Measurements from ENCODE around the gene SLC2A10. TPM values are rescaled to one million over a fixed set of nuclear protein-coding genes. Genes with fewer than 3 reads are reported as not detected.
A peak's percentile ranks its signal among the peaks of the same experiment; 100 is the strongest.

Gene SLC2A10
- total RNA-seq, 4 donors from 2014 or later = 3.1 to 6.7 (median 5.4) TPM

DNA sequence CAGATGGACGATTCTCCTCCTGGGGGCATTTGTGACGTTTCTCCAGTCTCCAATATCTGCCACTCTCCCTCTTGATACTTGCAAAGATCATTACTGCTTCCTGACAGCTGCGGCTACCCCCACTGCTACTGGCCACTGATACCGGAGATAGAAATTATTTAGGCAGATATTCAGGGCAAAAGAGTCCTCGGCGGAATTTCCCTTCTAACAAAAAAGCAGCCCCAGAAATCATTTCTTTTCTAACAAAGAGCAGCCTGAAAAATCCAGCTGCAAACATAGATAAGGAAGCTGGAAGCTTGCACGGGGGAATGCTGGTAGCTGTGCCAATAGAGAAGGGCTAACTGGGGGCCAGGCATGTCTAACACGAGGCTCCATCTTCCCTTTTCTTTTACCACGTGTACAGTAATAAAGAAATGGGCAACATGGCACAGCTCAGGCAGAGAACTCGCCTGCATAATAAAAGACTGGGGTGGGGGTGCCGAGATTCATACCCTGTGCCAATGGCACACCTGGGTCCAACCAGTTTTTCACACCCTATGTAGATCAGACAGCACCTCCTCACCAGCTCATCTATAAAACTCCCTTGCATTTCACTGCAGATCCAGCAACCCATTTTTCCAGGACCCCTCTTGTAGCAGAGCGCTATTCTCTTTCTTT lies 26.3 kb upstream of the SLC2A10 start:
- TF ChIP-seq, protein P1, sequence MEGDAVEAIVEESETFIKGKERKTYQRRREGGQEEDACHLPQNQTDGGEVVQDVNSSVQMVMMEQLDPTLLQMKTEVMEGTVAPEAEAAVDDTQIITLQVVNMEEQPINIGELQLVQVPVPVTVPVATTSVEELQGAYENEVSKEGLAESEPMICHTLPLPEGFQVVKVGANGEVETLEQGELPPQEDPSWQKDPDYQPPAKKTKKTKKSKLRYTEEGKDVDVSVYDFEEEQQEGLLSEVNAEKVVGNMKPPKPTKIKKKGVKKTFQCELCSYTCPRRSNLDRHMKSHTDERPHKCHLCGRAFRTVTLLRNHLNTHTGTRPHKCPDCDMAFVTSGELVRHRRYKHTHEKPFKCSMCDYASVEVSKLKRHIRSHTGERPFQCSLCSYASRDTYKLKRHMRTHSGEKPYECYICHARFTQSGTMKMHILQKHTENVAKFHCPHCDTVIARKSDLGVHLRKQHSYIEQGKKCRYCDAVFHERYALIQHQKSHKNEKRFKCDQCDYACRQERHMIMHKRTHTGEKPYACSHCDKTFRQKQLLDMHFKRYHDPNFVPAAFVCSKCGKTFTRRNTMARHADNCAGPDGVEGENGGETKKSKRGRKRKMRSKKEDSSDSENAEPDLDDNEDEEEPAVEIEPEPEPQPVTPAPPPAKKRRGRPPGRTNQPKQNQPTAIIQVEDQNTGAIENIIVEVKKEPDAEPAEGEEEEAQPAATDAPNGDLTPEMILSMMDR (IDR thresholded peaks at IDR 0.05) = no peak
- no peak for TF ChIP-seq POLR2A (IDR thresholded peaks at IDR 0.05)
- intact Hi-C loops (cut with DNase I) = no loop called here
- Histone ChIP-seq H3K9me3 (no peaks in the 10 kb centered on the region), H3K36me3 (peaks cover 0 to 17% (median 4%) of the 10 kb centered on the region in 3 donors), H3K4me1 (peaks cover 17 to 65% (median 28%) of the 10 kb centered on the region in 3 donors), H3K27ac (peak overlapping the region; percentile 55 to 80 (median 76)), H3K27me3 (no peaks in the 10 kb centered on the region), H3K4me3 (peak overlapping the region in 3 of 4 donors; percentile 28 to 57 (median 34))
- WGBS, 2 donors = 23 to 47% methylated on average over 12 of the region's 12 CpGs
- DNase-seq = no peak

DNA sequence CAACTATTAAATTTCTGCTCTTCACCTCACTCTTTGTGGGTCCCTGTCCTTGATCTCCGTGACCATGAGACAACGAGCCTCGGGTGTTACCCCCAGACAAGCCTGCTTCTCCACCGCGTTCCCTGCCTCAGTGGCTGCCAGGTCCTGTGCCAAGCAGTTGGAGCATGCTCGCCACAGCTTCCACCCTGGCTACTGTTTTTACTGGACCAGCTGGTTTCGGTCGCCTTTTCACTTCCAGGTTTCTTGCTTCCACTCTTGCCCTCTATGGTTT lies 25.8 kb upstream of the SLC2A10 start:
- Histone ChIP-seq H3K4me3 (peak overlapping the region in 3 of 4 donors; percentile 28 to 57 (median 34)), H3K4me1 (peaks cover 22 to 69% (median 32%) of the 10 kb centered on the region in 3 donors), H3K36me3 (peaks cover 0 to 17% (median 4%) of the 10 kb centered on the region in 3 donors), H3K9me3 (no peaks in the 10 kb centered on the region), H3K27me3 (no peaks in the 10 kb centered on the region), H3K27ac (peak overlapping the region; percentile 55 to 80 (median 76))
- intact Hi-C loops (cut with DNase I) = no loop called here
- TF ChIP-seq, protein P1 (IDR thresholded peaks at IDR 0.05) = no peak
- no peak for TF ChIP-seq POLR2A (IDR thresholded peaks at IDR 0.05)
- no peak for DNase-seq
- WGBS, 2 donors = 25 to 36% methylated on average over 8 of the region's 8 CpGs

DNA sequence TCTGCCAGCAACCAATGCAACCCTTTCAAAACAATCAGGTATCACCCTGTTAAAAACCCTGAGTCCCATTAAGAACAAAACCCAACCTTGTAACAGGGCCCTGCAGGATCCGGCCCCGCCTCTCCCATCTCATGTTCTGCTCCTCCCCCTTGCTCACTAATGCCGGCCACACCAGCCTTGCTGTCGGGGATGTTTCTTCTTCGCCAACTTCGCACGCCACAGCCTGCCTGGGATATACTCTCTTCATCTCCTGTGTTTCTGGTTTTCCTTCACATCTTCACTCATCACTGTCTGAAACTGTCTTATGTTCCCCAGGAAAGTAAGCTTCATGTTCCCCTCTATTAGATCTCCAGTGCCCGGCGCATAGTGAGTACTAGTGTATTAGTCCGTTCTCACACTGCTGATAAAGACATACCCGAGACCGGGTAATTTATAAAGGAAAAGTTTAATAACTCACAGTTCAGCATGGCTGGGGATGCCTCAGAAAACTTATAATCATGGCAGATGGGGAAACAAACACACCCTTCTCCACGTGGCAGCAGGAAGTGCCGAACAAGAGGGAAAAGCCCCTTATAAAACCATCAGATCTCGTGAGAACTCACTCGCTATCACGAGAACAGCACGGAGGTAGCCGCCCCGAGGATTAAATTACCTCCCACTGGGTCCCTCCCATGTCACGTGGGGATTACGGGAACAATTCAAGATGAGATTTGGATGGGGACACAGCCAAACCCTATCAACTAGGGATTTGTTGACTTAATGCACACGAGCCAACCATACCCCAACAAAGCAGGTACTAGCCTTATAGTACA lies 25.3 kb upstream of the SLC2A10 start:
- Histone ChIP-seq H3K9me3 (no peaks in the 10 kb centered on the region), H3K27me3 (no peaks in the 10 kb centered on the region), H3K27ac (peak overlapping the region; percentile 55 to 80 (median 76)), H3K36me3 (peaks cover 0 to 17% (median 4%) of the 10 kb centered on the region in 3 donors), H3K4me3 (peak overlapping the region; percentile 7 to 57 (median 31)), H3K4me1 (peaks cover 22 to 70% (median 32%) of the 10 kb centered on the region in 3 donors)
- TF ChIP-seq, protein P1 (IDR thresholded peaks at IDR 0.05) = no peak
- TF ChIP-seq POLR2A (IDR thresholded peaks at IDR 0.05) = no peak
- DNase-seq = no peak
- intact Hi-C loops (cut with DNase I) = no loop called here
- 26 to 42% methylated on average over 22 to 23 of the region's 23 CpGs for WGBS, 2 donors

DNA sequence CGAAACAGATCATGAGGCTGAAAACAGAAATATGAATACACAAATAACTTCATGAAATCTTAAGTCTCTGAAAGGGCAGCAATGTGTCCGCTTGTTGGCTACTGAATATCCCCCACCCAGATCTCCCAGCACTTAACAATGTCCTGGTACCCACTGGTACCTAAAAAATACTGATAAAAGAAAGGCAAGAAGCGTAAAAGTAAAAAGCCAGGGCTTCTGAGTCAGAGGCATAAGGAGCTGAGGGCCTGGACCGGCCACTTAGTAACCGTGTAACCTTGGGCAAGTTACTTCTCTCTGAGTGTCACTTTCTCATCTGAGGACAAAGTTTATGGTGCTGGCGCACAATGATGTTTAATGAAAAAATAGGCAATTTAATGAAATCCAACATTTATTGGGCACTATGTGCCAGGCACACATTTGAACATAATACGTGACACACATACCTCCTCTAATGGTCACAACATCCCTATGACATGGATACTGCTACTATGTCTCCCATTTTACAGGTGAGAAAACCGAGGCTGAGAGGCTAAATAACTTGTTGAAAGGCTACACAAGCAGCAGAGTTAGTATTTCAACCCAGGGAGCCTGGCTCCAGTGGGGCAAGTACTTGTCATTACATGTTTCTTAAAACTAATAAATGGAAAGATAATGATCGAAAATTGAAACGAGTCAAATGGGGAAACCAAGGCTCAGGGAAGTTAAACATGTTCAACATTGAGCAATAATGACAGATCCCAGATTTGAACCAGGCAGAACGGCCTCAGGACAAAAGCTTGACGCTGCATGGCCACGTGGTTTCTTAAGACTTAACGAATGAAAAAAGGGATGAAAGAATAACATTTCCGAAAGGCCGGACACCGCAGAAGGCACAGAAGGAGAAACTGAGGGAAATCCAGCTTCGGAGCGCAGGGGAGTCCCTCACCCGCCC lies 21.0 kb upstream of the SLC2A10 start:
- peaks cover 24 to 51% (median 25%) of the 10 kb centered on the region in 3 donors for H3K4me1 ChIP-seq
- H3K4me3 ChIP-seq = peak overlapping the region; percentile 73 to 93 (median 81)
- WGBS, 2 donors = 8 to 15% methylated on average over 17 to 20 of the region's 20 CpGs
- no peaks in the 10 kb centered on the region for H3K27me3 ChIP-seq
- H3K27ac ChIP-seq = peak overlapping the region; percentile 93 to 98 (median 96)
- TF ChIP-seq, protein P1 (IDR thresholded peaks at IDR 0.05) = no peak
- TF ChIP-seq POLR2A (IDR thresholded peaks at IDR 0.05) = no peak
- H3K9me3 ChIP-seq = no peaks in the 10 kb centered on the region
- H3K36me3 ChIP-seq = peaks cover 0 to 17% (median 0%) of the 10 kb centered on the region in 3 donors
- no peak for DNase-seq
- intact Hi-C loops (cut with DNase I) = no loop called here

Data from esophagus squamous epithelium (tissue), 5 donors.